A673 (cell line): ENCODE measurements around the gene ERBB3. TPM values are rescaled to one million over a fixed set of nuclear protein-coding genes. Genes with fewer than 3 reads are reported as not detected.

ENCODE experiments used
- Bru-seq: library from RNA; stranded (reverse); fragments of 400-500 nt; gene quantifications from one replicate; lab custom pipeline; 2021; lab: Mats Ljungman, UMichigan
- BruChase-seq, 2 experiments: library from RNA; stranded (reverse); fragments of 400-500 nt; gene quantifications; one replicate each; lab custom pipeline; 2021; lab: Mats Ljungman, UMichigan
- BruUV-seq: library from RNA; stranded (reverse); fragments of 400-500 nt; replicated peaks from 2 replicates; lab custom pipeline; 2021; lab: Mats Ljungman, UMichigan
- CTCF ChIA-PET: fragments of 300-600 bp; sonication (Branson Sonifier 250); formaldehyde crosslinking; loops from one replicate; lab custom pipeline; 2022; ENCODE audit warnings: antibody characterized with exemption; lab: Charles Lee
- POLR2A ChIA-PET: fragments of 300-600 bp; sonication (Branson Sonifier 250); formaldehyde crosslinking; loops from one replicate; lab custom pipeline; 2022; ENCODE audit warnings: antibody characterized with exemption; ENCODE audit not compliant: low non-redundant PET; lab: Charles Lee
- DNase-seq: peaks from one replicate; pipeline ENCODE4 v3.0.0-alpha.2; 2015; ENCODE audit warnings: low spot score
- H3K27ac ChIP-seq: fragments of 200-600 bp; sonication (generic); 2 replicates; pipeline ENCODE4 v1.5.1; 2016; ENCODE audit warnings: mixed run types, low read depth, mild to moderate bottlenecking, mixed read lengths, antibody characterized with exemption, low read length; ENCODE audit not compliant: poor library complexity, severe bottlenecking
- H3K27me3 ChIP-seq: fragments of 200-600 bp; sonication (generic); replicated peaks from 2 replicates; pipeline ENCODE4 v1.6.1; 2017; ENCODE audit warnings: mixed run types, low read depth, mild to moderate bottlenecking, mixed read lengths, antibody characterized with exemption, low read length; ENCODE audit not compliant: insufficient read depth, poor library complexity
- H3K36me3 ChIP-seq: fragments of 200-600 bp; sonication (generic); 2 replicates; pipeline ENCODE4 v1.6.1; 2016; ENCODE audit warnings: mixed run types, mild to moderate bottlenecking, mixed read lengths, antibody characterized with exemption, low read length; ENCODE audit not compliant: insufficient read depth, poor library complexity, severe bottlenecking
- H3K4me1 ChIP-seq: fragments of 200-600 bp; sonication (generic); 2 replicates; pipeline ENCODE4 v1.6.1; 2017; ENCODE audit warnings: mixed run types, mild to moderate bottlenecking, mixed read lengths, antibody characterized with exemption, low read length; ENCODE audit not compliant: insufficient read depth, poor library complexity, severe bottlenecking
- H3K4me3 ChIP-seq: fragments of 200-600 bp; sonication (generic); 2 replicates; pipeline ENCODE4 v1.5.1; 2016; ENCODE audit warnings: low read depth, mixed run types, mild to moderate bottlenecking, mixed read lengths, low read length; ENCODE audit not compliant: poor library complexity, severe bottlenecking
- H3K9me3 ChIP-seq: fragments of 200-600 bp; sonication (generic); 2 replicates; pipeline ENCODE4 v1.6.1; 2016; ENCODE audit warnings: mixed run types, low read depth, mild to moderate bottlenecking, mixed read lengths, antibody characterized with exemption, low read length; ENCODE audit not compliant: poor library complexity, severe bottlenecking
- EZH2 ChIP-seq: fragments of 200-600 bp; sonication (generic); IDR thresholded peaks from 2 replicates; pipeline ENCODE4 v1.6.1; 2017; ENCODE audit warnings: borderline replicate concordance, low read depth, mild to moderate bottlenecking, mixed read lengths, antibody characterized with exemption, low read length; ENCODE audit not compliant: poor library complexity, severe bottlenecking
- intact Hi-C: fragments of 100-400 bp; cut with micrococcal nuclease; formaldehyde crosslinking; loops from one replicate; pipeline ENCODE4 v1.10.0; 2022; ENCODE audit not compliant: unreplicated experiment
- long read RNA-seq: library from polyadenylated mRNA; stranded (forward); transcript quantifications from one replicate; pipeline ENCODE4 v2.0.0, GENCODE V29; 2022
- total RNA-seq: library from RNA; stranded (reverse); gene quantifications from 2 replicates; pipeline ENCODE4 v1.2.3, GENCODE V29; 2021
- TF ChIP-seq, protein P1 (sequence below): fragments of 300-800, 200-600 bp; sonication (generic); conservative IDR thresholded peaks from 2 replicates; pipeline ENCODE4 v1.5.1; 2017; ENCODE audit warnings: low read depth, mild to moderate bottlenecking, antibody characterized with exemption, low read length, moderate library complexity, mixed read lengths

The ERBB3 gene
- 0.70 and 2.0 TPM in 2 replicates for total RNA-seq
- percentile 9 among the genes with signal in this experiment for Bru-seq, nascent RNA
- percentile 19 among the genes with signal in this experiment for BruChase-seq, experiment 1, labeled RNA remaining after a 2-hour chase
- percentile 19 among the genes with signal in this experiment for BruChase-seq, experiment 2, labeled RNA remaining after a 6-hour chase
- long read RNA-seq, partial matches to known transcripts: 2 of 2 reads
- long read RNA-seq, other reads (novel, unspliced or antisense): 0 of 2 reads

DNA sequence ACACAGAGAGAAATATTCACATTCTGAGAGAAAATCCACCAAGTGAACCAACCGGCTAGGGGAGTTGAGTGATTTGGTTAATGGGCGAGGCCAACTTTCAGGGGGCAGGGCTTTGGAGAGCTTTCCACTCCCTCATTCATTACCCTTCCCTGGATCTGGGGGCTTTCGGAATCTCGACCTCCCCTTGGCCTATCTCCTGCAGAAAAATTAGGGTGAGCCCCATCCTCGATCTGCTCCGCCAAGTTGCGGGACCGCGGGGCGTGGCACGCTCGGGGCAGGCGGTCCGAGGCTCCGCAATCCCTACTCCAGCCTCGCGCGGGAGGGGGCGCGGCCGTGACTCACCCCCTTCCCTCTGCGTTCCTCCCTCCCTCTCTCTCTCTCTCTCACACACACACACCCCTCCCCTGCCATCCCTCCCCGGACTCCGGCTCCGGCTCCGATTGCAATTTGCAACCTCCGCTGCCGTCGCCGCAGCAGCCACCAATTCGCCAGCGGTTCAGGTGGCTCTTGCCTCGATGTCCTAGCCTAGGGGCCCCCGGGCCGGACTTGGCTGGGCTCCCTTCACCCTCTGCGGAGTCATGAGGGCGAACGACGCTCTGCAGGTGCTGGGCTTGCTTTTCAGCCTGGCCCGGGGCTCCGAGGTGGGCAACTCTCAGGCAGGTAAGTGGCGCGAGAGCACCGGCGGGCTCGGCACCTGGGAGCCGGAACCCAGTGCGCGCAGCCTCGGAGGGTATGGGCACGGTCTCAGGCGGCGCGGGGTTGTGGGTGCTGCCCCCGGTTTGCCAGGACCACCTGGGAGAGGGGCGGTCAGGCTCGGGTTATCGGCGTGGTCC is at the start of gene ERBB3:
TSS of gene ERBB3 (plus strand) at position 443 of the 833 bp plus-strand sequence. CDS start at position 579, 136 bp downstream.
- no peak within 1 kb of the TSS for H3K27ac ChIP-seq
- intact Hi-C loops: no loop called here
- TF ChIP-seq, protein P1, sequence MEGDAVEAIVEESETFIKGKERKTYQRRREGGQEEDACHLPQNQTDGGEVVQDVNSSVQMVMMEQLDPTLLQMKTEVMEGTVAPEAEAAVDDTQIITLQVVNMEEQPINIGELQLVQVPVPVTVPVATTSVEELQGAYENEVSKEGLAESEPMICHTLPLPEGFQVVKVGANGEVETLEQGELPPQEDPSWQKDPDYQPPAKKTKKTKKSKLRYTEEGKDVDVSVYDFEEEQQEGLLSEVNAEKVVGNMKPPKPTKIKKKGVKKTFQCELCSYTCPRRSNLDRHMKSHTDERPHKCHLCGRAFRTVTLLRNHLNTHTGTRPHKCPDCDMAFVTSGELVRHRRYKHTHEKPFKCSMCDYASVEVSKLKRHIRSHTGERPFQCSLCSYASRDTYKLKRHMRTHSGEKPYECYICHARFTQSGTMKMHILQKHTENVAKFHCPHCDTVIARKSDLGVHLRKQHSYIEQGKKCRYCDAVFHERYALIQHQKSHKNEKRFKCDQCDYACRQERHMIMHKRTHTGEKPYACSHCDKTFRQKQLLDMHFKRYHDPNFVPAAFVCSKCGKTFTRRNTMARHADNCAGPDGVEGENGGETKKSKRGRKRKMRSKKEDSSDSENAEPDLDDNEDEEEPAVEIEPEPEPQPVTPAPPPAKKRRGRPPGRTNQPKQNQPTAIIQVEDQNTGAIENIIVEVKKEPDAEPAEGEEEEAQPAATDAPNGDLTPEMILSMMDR: no peak
- no peak for TF ChIP-seq EZH2
- H3K36me3 ChIP-seq: no peaks in the 10 kb centered on the region
- peak; percentile 83 for DNase-seq
- H3K9me3 ChIP-seq: no peaks in the 10 kb centered on the region
- H3K4me3 ChIP-seq: peak within 1 kb of the TSS; percentile 59
- BruUV-seq: no TSS peak
- CTCF ChIA-PET: interaction anchor here (0.5 to 1.0 kb wide), 4 partner anchors 11 to 341 kb away, joined by 3 to 16 read pairs (median 4); no protein-coding TSS in a partner anchor
- no peaks in the 10 kb centered on the region for H3K27me3 ChIP-seq
- no peaks in the 10 kb centered on the region for H3K4me1 ChIP-seq
- POLR2A ChIA-PET: interaction anchor here (1.1 kb wide), 1 partner anchor 24 kb away, joined by 3 read pairs; the partner anchor contains the start of gene PA2G4

DNA sequence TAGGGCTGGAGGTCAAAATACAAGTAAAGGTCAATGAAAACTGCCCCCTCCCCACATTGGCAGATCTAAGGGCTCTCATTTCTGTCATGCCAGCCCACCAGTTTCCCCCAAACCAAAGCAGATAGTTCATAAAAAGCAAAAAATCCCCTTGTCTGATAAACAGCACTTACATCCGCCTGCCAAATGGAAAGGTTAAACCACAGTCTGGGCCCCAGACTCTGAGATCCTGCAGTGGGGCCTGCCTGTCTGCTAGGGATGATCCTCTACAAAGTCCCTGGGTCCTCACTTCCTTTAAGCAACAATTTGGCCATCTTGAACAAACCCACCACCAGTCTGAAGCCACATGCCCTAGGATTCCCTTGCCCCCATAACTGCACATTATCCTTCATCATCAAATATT is 48.0 kb upstream of the ERBB3 start:
- Histone ChIP-seq H3K36me3 (no peaks in the 10 kb centered on the region), H3K27ac (no peak overlapping the region), H3K4me3 (no peak overlapping the region), H3K27me3 (no peaks in the 10 kb centered on the region), H3K4me1 (peaks cover 6% of the 10 kb centered on the region), H3K9me3 (no peaks in the 10 kb centered on the region)
- POLR2A ChIA-PET: no interaction called here
- no TSS peak for BruUV-seq
- CTCF ChIA-PET: no interaction called here
- no peak for DNase-seq
- intact Hi-C loops: no loop called here
- TF ChIP-seq EZH2: no peak
- TF ChIP-seq, protein P1: no peak

DNA sequence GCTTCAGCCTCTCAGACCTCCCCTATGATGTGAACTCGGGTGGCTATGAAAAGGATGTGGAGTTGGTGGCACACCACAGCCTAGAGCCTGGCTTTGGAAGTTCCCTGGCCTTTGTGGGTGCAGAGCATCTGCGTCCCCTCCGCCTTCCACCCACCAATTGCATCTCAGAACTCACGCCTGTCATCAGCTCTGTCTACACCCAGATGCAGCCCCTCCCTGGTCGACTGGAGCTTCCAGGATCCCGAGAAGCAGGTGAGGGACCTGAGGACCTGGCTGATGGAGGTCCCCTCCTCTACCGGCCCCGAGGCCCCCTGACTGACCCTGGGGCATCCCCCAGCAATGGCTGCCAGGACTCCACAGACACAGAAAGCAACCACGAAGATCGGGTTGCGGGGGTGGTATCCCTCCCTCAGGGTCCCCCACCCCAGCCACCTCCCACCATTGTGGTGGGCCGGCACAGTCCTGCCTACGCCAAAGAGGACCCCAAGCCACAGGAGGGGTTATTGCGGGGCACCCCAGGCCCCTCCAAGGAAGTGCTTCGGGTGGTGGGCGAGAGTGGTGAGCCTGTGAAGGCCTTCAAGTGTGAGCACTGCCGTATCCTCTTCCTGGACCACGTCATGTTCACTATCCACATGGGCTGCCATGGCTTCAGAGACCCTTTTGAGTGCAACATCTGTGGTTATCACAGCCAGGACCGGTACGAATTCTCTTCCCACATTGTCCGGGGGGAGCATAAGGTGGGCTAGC is 45.2 kb upstream of the ERBB3 start:
- POLR2A ChIA-PET: no interaction called here
- peaks cover 25% of the 10 kb centered on the region for H3K4me1 ChIP-seq

More for the DNA sequence above, 45.2 kb upstream of the ERBB3 start:
- no peaks in the 10 kb centered on the region for H3K36me3 ChIP-seq
- no peak overlapping the region for H3K4me3 ChIP-seq
- CTCF ChIA-PET: no interaction called here
- BruUV-seq: no TSS peak
- no peak for TF ChIP-seq EZH2
- TF ChIP-seq, protein P1: no peak
- intact Hi-C loops: no loop called here
- no peak for DNase-seq
- H3K9me3 ChIP-seq: no peaks in the 10 kb centered on the region
- no peak overlapping the region for H3K27ac ChIP-seq
- no peaks in the 10 kb centered on the region for H3K27me3 ChIP-seq
